Measurements from ENCODE around the gene KANK2. TPM values are rescaled to one million over a fixed set of nuclear protein-coding genes. Genes with fewer than 3 reads are reported as not detected.
A peak's percentile ranks its signal among the peaks of the same experiment; 100 is the strongest.

The KANK2 gene
- total and polyA plus RNA-seq, 2 of the 13 experiments (the other 11 are each of a cell fraction or from before 2014, with no cell fraction given): 5.7 to 12.9 TPM

DNA sequence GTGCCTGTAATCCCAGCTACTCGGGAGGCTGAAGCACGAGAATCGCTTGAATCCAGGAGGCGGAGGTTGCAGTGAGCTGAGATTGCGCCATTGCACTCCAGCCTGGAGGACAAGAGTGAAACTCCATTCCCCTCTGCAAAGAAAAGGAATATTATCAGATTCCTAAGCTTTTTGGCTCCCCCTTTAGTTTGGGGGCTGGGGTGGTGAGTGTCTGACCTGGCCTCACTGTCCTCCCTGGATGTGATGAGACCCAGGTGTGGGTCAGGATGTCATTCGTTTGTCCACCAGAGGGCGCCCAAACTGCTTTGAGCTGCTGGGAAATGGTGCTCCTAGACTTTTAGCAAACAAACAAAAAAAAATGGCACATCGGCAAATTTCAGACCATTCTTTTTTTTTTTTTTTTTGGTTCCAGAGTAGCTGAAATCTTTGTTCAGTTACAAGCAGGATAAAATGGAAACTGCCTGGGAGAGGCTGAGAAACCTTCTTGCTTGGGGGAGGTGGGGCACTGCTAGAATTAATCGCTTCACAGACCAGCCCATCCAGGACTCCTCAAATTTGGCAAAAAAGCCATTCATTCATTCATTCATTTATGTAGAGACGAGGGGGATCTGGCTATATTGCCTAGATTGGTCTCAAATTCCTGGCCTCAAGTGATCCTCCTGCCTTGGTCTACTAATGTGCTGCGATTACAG lies 71.2 kb downstream of the KANK2 start (continued):
- TF ChIP-seq RBM22 (optimal IDR thresholded peaks at IDR 0.05; ENCODE audit: low read length) (peak; percentile 52), SMAD3 (CRISPR knock-in tag; IDR thresholded peaks at IDR 0.05) (0 out of 2 replicates have a peak, but pooled peaks have one; percentile 32), MAFK (conservative IDR thresholded peaks at IDR 0.05 in 1 of 2, IDR thresholded peaks at IDR 0.05 in 1 of 2; ENCODE audit: low read length in 2 of 2) (peak; percentile 69 to 75), HHEX (CRISPR knock-in tag; IDR thresholded peaks at IDR 0.05) (no peak)
- TF ChIP-seq, protein P1, sequence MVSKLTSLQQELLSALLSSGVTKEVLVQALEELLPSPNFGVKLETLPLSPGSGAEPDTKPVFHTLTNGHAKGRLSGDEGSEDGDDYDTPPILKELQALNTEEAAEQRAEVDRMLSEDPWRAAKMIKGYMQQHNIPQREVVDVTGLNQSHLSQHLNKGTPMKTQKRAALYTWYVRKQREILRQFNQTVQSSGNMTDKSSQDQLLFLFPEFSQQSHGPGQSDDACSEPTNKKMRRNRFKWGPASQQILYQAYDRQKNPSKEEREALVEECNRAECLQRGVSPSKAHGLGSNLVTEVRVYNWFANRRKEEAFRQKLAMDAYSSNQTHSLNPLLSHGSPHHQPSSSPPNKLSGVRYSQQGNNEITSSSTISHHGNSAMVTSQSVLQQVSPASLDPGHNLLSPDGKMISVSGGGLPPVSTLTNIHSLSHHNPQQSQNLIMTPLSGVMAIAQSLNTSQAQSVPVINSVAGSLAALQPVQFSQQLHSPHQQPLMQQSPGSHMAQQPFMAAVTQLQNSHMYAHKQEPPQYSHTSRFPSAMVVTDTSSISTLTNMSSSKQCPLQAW (CRISPR knock-in tag; IDR thresholded peaks at IDR 0.05): peak; percentile 21; the same call in 1 of the 2 replicates
- TF ChIP-seq, protein P2, sequence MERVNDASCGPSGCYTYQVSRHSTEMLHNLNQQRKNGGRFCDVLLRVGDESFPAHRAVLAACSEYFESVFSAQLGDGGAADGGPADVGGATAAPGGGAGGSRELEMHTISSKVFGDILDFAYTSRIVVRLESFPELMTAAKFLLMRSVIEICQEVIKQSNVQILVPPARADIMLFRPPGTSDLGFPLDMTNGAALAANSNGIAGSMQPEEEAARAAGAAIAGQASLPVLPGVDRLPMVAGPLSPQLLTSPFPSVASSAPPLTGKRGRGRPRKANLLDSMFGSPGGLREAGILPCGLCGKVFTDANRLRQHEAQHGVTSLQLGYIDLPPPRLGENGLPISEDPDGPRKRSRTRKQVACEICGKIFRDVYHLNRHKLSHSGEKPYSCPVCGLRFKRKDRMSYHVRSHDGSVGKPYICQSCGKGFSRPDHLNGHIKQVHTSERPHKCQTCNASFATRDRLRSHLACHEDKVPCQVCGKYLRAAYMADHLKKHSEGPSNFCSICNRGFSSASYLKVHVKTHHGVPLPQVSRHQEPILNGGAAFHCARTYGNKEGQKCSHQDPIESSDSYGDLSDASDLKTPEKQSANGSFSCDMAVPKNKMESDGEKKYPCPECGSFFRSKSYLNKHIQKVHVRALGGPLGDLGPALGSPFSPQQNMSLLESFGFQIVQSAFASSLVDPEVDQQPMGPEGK (CRISPR knock-in tag; IDR thresholded peaks at IDR 0.05): 0 out of 2 replicates have a peak, but pooled peaks have one; percentile 14
- TF ChIP-seq, protein P3, sequence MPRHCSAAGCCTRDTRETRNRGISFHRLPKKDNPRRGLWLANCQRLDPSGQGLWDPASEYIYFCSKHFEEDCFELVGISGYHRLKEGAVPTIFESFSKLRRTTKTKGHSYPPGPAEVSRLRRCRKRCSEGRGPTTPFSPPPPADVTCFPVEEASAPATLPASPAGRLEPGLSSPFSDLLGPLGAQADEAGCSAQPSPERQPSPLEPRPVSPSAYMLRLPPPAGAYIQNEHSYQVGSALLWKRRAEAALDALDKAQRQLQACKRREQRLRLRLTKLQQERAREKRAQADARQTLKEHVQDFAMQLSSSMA (CRISPR knock-in tag; IDR thresholded peaks at IDR 0.05): no peak
- TF ChIP-seq, protein P4, sequence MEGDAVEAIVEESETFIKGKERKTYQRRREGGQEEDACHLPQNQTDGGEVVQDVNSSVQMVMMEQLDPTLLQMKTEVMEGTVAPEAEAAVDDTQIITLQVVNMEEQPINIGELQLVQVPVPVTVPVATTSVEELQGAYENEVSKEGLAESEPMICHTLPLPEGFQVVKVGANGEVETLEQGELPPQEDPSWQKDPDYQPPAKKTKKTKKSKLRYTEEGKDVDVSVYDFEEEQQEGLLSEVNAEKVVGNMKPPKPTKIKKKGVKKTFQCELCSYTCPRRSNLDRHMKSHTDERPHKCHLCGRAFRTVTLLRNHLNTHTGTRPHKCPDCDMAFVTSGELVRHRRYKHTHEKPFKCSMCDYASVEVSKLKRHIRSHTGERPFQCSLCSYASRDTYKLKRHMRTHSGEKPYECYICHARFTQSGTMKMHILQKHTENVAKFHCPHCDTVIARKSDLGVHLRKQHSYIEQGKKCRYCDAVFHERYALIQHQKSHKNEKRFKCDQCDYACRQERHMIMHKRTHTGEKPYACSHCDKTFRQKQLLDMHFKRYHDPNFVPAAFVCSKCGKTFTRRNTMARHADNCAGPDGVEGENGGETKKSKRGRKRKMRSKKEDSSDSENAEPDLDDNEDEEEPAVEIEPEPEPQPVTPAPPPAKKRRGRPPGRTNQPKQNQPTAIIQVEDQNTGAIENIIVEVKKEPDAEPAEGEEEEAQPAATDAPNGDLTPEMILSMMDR (CRISPR knock-in tag; IDR thresholded peaks at IDR 0.05): peak; percentile 80

All from HepG2 (cell line).